ENCODE measurements around the gene ZNF682.
"Not testable (repeated sequence)": the region's sequence is repeated elsewhere in the genome, so short reads cannot be mapped to it uniquely, and the experiment has no call there.

Gene ZNF682

DNA sequence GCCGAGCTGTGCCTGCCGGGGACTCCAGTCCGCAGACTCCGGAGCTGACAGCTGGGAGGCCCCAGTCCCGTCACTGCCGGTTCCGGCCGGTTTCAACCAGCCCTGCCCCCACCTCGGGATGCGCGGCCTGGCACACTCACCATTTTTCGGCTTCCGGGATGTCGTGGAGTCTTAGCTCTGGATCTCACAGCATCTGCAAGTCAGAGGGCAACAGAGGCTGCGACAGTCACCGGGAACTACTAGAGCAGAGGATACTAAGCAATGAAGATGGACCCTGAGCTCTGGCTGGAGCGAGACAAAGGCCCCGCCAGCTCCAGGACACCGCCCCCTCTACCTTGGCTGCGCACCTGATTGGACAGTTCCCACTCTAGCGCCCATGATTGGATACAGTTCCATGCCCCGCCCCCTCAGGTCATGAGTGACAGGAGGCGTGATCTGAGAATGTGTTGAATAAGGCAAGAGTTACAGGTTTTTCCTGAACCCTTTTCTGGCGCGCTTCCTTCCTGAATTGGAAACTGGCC, at the start of gene ZNF682:
TSS of gene ZNF682 (minus strand) at position 303 of the 521 bp plus-strand sequence. CDS start at position 143, 160 bp downstream.
- DNase-seq = peak; percentile 97

DNA sequence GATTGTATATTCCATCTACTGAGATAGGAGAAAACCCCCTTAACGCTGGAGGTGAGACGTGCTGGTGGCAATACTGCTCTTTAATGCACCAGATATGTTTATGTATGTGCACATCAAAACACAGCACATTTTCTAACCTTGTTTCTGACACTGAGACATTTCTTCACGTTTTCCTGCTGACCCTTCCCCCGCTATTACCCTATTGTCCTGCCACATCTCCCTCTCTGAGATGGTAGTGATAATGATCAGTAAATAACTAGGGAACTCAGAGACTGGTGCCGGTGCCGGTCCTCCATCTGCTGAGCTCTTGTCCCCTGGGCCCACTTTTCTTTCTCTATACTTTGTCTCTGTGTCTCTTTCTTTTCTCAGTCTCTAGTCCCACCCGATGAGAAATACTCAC, 43.6 kb upstream of the ZNF682 start:
- not testable (repeated sequence) for DNase-seq

DNA sequence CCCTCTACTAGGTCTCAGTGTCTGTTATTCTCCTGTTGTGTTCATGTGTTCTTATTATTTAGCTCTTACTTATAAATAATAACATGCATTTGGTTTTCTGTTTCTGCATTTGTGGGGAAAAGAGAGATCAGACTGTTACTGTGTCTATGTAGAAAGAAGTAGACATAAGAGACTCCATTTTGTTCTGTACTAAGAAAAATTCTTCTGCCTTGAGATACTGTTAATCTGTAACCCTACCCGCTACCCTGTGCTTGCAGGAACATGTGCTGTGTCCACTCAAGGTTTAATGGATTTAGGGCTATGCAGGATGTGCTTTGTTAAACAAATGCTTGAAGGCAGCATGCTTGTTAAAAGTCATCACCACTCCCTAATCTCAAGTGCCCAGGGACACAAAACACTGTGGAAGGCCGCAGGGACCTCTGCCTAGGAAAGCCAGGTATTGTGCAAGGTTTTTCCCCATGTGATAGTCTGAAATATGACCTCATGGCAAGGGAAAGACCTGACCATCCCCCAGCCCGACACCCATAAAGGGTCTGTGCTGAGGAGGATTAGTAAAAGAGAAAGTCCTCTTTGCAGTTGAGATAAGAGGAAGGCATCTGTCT, 43.0 kb upstream of the ZNF682 start:
- DNase-seq = not testable (repeated sequence)

DNA sequence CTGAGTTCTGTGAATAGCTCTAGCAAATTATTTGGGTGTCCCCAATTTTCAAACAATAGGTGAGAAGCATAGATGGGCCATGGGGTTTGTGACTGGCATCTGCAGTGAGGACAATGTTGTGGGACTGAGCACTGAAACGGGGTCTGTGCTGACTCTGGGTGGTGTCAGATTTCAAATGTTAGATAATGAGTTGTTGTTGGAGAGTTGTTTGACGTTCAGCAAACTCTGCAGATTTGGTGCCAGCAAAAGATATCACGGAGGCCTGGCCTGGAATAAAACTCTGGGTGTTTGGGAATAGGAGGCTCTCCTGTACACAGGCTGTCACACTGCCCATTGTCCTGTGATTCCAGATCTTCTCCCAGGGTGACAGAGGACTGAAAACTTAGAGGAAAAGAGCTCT, 41.4 kb upstream of the ZNF682 start:
- no peak for DNase-seq

DNA sequence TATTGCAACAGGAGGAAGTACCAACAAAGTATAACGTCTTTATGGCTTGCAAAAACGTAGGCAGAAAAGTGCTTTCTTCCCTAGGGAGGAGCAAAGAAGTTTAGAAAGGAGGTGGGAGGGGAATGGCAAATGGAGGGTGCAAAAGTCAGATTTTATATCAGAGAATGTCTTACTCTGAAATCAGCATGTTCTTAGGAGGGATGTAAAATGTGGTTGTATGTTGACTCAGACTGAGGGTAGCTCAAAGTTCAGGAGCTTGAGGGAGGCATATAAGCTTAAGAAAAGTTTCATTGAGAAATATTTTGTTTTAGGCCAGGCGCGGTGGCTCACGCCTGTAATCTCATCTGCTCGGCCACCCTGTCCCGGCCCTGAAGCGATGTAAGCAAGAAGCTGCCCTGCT, 40.2 kb upstream of the ZNF682 start:
- no peak for DNase-seq

DNA sequence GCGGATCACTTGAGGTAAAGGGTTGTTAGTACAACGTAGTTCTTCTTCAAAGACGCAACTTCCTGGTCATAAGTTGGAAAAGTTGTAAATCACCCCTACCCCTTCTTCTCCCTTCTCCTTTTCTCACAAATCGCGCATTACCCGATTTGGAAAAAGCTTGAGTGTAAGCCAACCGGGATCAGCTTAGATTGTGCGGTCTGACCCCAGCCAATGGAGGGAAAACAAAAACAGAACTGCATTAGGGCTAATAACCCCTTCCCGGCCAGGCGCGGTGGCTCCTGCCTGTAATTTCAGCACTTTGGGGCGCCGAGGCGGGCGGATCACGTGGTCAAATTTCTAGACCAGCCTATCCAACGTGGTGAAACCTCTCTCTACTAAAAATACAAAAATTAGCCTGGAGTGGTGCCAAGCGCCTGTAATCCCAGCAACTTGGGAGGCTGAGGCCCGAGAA, 39.3 kb upstream of the ZNF682 start:
- peak; percentile 7 for DNase-seq

DNA sequence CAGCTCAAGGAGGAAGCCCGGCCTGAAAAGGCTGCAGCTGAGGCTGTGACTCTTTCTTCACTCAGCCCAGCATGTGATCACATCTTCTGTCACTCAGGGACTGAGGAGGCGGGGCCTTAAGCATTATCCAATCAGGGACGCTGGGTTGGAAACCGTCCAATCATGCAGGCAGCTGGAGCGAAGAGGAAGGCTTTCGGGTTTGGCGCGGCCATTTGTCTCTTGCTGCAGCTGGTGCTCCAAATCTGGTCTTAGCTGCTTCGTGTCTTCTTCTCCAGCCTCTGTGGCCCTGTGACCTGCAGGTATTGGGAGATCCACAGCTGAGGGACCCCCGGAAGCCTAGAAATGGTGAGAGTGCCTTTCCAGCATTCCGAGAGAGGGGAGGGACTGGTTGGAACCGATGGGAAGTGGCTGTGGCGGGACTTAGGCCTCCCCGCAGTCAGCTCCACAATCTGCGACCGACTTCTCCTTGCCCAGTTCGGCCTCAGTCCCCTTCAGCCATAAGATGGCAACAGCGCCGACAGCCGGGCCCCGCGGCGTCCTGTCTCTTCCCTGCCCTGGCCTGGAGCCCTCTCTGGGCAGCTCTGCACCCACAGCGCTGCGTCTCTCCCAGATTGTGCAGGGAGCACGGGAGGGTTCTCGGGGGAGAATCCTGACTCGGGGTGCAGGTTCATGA, 38.6 kb upstream of the ZNF682 start, which contains the start of gene ZNF90:
TSS of gene ZNF90 (plus strand) at position 210 of the 673 bp plus-strand sequence. CDS start at position 343, 133 bp downstream.
- peak; percentile 90 for DNase-seq

DNA sequence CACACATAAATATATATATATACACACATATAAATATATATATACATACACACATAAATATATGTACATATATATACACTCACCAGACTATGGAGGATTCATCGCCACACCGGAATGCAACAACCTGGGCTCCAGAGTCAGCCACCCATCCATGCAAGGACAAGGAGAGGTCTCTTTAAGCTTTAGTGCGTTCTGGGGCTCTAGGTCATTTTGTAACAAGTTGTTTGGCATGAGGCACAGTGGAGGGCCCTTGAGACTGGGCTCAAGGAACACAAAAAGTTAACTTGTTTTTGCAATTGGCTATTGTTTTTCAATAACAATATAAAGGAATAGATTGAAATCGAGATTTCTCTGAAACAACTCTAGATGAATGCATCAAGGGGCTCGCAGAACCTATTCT, 33.6 kb upstream of the ZNF682 start:
- DNase-seq = no peak

DNA sequence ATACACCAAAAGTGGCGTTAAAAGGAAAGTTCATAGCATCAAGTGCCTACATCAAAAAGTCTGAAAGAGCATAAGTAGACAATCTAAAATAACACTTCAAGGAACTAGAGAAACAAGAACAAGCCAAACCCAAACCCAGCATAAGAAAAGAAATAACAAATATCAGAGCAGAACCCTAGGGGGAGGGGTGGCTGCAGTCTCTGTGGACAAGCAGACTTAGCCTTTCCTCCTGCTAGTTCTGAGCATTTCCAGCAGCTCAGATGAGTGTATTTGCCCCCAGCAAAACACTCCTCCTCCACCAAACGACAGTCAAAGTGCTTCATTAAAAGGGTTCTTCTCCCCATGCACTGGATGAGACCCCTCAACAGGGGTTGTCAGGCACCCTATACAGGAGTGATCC, 31.4 kb upstream of the ZNF682 start:
- DNase-seq = no peak

DNA sequence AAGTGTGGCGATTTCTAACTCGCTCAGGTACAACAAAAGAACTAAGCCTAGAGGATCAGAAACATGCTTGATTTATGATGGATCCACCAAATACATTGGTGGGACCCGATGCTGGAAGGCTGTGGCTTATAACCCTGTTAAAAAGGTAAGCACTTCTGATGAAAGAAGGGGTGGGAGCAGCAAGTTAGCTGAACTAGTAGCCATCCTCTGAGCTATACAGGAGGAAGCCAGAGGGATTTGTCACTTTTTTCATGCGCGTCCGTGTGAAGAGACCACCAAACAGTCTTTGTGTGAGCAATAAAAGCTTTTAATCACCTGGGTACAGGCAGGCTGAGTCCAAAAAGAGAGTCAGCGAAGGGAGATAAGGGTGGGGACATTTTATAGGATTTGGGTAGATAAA, 29.3 kb upstream of the ZNF682 start:
- DNase-seq = not testable (repeated sequence)

DNA sequence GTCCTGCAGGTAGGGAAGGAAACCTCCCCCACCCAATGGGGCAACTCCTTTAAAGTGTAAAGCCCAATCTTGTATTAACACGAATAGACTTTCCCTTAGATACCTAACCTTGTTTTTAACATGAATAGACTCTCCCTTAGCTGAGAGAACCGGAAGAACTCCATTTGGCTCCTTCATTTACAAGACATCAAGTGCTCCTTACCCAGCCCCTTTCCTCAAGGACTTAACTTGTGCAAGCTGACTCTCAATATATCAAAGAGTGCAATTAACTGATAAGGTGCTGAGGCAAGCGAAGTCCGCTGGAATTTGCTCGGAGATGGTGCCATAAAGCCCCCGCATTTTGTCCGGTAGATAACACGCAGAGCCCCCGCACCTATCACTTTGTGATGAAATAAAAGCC, 28.6 kb upstream of the ZNF682 start:
- DNase-seq = no peak

DNA sequence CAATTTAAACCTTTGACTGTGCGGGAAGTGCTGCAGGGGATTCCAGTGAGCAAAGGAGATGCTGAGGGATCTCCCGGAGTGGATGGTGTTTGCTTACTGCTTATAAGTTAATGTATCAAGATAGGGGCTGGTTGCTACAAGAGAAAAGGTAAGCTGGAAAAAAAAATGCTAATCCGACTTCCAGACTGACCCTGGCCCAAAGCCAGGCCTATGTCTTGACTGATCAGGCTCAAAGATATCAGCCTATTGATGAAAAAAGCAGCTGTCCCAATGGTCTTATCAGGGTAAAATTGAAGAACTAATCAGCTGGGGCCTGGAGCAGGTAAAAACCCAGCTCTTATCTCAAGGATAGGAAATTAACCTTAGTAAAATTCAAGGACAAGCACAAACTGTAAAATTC, 27.6 kb upstream of the ZNF682 start:
- no peak for DNase-seq

DNA sequence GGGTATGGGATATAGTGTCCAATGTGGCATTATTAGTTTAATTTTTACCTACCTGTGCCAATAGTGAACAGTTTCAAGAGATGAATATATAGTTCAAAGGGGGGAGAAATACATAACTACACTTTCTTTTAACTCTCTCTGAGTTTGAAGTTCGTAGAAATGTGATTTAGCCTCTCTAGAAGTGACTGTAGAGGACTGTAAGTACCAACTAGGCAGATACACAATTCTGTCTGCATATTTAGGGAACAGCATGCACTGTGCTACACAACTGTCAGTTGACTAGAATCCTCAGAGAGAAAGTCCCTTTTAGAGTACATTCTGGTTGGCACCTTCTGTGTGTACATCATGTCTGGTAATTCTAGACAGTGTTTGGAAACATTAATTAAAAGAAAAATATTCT, 21.0 kb upstream of the ZNF682 start:
- DNase-seq = no peak

DNA sequence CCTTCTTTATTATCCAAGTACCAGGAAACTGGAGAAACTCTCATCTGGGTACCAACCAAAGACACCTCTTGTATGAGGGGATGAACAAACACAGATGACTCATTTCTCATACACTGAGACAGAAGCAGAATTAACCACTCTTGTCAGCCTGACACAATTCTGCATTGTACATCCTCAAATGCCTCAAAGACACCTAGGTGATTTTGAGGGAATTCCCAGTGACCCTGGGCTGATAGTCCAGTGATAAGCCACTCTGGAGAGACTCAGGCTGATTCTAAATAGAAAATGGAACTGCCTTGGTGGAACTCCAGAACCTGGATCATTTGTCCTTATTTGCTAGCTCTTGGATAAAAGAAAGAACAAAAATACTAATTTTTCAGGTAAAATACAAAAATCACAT, 19.4 kb upstream of the ZNF682 start:
- DNase-seq = not testable (repeated sequence)

DNA sequence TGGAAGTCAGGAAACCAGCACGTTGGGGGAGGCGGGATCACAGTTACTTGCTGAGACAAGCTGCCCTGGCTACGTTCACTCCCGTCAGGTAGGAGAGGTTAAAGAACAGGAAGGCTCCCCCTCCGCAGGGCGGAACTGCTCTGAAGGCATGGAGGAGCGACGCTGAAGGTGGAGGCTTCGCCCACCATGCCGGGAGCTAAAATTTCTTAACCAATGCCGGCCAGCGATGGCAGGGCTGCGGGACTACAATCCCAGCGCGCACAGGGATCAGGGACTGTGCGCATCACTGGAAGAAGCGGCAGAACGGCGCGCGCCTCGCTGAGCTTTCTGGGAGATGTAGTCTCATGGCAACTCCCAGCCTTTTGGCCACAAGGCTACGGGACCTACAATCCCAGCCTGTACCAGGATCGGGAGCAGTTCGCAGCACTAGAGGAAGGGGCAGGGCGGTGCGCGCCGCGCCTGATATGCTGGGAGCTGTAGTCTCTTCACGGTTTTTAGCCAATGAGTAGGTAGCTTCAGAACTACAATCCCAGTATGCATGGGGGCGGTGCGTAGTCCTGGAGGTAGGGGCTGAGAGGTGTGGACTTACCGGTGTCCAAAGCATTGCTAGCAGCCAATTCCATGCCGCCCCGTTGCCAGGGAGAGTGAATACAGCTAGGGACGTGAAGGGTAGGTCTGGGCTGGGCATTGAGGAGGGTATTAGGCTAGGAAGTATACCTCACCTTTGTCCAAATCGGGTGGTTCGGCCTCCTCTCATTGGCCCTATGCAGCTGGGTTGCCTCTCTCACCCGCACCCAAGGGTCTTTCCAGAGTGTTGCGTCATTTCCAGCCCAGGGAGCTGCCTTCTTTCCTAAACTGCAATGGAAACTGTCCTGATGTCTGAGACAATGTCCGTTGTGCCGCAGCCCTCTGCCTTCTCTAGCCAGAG, 12.8 kb upstream of the ZNF682 start:
- peak; percentile 76 for DNase-seq

DNA sequence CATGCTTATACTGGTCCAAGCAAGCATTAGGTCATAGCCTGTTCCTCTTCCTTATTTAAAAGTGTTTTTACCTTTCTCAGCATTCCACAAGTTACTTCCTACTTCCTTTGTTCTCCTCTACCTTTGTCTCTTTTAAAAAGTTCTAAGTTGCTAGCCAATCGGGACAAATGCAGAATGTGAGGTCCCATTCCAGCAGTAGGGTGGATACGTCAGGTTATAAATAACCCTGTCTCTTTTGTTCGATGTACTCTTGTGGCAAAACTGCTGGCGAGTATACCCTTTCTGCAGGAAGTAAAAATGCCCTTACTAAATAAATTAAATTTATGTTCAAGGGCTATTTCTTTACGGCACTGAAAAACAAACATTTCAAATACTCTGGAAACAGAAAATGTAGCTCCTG, 6.4 kb upstream of the ZNF682 start:
- DNase-seq = not testable (repeated sequence)

DNA sequence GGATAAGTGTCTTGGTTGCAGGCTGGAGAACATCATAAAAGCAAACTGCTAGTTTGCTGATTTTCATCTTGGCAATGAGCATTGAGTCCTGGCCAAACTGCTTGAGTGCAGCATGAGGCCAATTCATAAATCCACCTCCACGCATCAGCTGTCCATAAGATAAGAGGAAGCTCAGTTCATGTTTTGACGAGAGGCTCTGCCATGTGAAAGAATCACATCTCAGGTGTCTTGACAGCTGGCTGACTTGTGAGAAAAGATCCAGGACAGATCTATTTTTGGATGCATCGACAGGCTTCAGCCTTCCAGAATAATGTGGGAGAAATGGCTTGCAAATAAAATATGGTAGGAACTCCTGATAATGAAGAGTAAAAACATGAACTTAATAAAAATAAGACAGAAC, 5.4 kb upstream of the ZNF682 start:
- no peak for DNase-seq

DNA sequence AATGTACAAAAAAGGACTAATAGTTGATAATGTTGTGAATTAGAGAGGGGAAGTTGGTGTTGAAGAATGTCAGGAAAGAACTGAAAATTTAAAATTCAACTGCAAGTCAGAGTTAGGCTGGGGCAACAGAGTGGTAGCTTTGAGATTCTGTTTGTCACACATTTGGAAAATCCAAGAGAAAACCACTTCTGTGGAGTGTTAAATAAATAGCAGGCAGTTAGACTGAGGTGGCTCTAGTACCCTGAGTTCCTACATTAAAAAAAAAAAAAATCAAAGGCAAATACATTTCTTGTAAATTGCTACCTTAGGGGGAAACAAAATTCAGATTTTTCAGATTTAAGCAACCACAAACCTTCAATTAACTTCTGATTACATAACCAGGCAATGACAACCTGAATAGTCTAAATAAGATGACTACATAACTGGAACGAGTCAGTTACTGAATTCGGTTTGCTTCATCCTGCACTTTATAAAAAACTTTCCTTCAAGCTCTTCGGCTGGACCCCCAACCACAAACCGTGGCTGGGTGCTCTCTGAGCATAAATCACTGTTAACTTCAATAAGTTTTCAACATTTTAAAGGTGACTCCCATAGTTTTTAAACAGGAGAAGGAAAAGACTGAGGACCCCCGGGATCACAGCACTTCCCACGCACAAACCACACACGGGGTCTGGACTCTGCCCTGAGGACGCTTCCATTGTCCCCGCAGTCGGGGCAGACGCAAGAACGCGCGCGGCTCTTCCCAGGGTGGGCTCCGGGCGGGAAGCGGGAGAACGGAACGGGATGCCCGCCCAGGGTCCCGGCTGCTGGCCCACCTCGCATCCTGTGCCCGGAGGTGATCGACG, 725 bp downstream of the ZNF682 start:
- no peak for DNase-seq

DNA sequence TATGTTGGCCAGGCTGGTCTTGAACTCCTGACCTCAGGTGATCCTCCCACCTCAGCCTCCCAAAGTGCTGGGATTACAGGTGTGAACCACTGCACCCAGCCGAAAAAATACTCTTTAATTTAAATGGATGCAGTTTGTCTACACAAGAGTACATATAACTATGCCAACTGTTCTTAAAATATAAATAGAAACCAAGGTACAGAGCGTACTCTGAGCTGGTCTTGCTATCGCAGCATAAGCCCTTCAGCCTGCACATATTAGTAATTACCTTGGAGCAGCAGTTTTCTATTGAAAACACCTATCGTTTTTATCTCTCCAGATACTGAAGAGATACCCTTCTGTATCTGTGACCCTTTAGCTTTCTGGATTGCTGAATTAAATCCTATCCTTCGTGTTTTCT, 3.4 kb downstream of the ZNF682 start:
- no peak for DNase-seq

DNA sequence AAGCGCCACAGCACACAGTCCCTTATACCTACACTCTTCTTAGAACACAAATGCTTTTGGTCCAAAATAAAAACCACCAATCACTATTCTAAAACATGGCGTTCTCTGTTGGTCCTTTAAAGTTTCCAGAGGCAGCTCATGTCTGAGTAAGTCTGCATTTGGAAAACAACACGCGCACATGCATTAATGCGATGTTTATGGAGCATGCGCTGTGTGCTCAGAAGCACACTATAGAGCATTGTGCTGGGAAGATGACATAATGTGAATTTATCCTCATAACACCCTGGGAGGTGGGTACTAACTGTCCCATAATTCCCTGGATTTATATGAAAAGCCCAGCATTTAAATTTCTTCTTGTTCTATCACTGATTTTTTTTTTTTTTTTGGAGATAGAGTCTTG, 10.7 kb downstream of the ZNF682 start:
- no peak for DNase-seq

DNA sequence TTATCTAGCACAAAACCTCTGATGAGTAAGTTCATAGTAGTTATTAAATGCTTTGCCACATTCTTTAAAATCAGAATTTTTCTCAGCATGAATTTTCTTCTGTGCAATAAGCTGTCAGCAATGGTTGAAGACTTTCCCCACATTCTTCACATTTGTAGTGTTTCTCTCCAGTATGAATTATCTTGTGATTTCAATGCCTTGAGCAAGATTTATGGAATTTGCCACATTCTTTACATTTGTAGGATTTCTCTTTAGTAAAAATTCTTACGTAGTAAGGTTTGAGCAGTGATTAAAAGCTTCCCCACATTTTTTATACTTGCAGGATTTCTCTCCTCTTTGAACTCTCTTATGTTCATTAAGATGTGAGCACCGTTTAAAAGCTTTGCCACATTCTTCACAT, 33.6 kb downstream of the ZNF682 start:
- DNase-seq = no peak

DNA sequence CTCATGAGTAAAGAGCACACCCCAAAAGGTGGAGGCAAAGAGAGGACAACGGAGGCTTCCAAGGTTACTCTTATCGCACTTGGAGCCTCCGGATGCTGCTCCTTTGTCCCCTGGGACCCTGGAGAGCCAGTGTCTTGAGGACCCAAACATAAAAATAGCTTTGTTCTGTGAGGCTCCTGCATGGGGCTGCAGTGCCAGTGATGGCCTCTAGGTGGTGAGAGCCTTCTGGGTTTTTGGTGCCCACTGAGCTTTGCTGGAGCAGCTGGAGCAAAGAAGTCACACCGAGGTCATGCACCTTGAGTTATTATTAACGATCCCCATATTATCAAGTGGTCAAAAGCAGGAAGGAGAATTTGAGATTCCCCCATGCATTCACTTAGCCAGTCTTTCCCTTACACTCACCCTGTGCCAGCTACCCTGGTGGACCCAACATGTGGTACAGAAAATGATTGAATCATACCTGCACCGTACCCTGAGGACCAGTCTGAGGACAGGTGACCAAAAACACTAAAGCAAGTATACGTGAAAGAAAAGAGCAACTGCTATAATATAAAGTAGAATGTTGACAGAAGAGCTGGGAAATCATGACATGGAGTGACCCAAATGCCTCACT, 41.5 kb downstream of the ZNF682 start:
- DNase-seq = peak; percentile 42

Data from stimulated activated CD4-positive, alpha-beta T cell treated with anti-CD3 and anti-CD28 coated beads, Interleukin-4, amount 100 ng/mL, for 24 hours (primary cell).